CD14-positive monocyte (primary cell): ENCODE measurements around the gene BCL2L12. TPM values are rescaled to one million over a fixed set of nuclear protein-coding genes. Genes with fewer than 3 reads are reported as not detected.

ENCODE experiments used
- DNase-seq, 3 donors: peaks; one replicate each; pipeline ENCODE4 v3.0.0-alpha.2; 2011 to 2022
- H2AFZ ChIP-seq: 2 replicates; pipeline ENCODE4 v1.6.0; 2012; ENCODE audit warnings: mild to moderate bottlenecking, low read depth, low read length, inconsistent platforms; ENCODE audit not compliant: insufficient read depth, poor library complexity, severe bottlenecking
- H3K27ac ChIP-seq, 2 donors: 1 replicate in 1 of 2; 2 replicates in 1 of 2; pipeline ENCODE4 v1.5.1; 2012 to 2013; ENCODE audit warnings: low read length in 2 of 2, control low read depth in 1 of 2, inconsistent platforms in 1 of 2, low read depth in 1 of 2, mild to moderate bottlenecking in 1 of 2
- H3K27me3 ChIP-seq, 2 donors: one replicate each; pipeline versions ENCODE4 v1.6.0 to v1.6.1; 2011 to 2013; ENCODE audit warnings: low read length in 2 of 2; ENCODE audit not compliant: control insufficient read depth in 2 of 2, insufficient read depth in 2 of 2
- H3K36me3 ChIP-seq, 2 donors: replicated peaks in 1 of 2; 1 replicate in 1 of 2; 2 replicates in 1 of 2; pipeline versions ENCODE4 v1.5.1 to v1.6.1; 2012 to 2013; ENCODE audit warnings: low read length in 2 of 2, control low read depth in 1 of 2, inconsistent platforms in 1 of 2, mild to moderate bottlenecking in 1 of 2; ENCODE audit not compliant: insufficient read depth in 2 of 2, control insufficient read depth in 1 of 2
- H3K4me1 ChIP-seq, 2 donors: 1 replicate in 1 of 2; 2 replicates in 1 of 2; pipeline versions ENCODE4 v1.5.1 to v1.6.1; 2012 to 2013; ENCODE audit warnings: low read length in 2 of 2, control low read depth in 1 of 2, inconsistent platforms in 1 of 2, mild to moderate bottlenecking in 1 of 2, moderate library complexity in 1 of 2; ENCODE audit not compliant: insufficient read depth in 2 of 2, control insufficient read depth in 1 of 2
- H3K4me2 ChIP-seq: replicated peaks from 2 replicates; pipeline ENCODE3; 2012; ENCODE audit warnings: low read length, moderate library complexity, mild to moderate bottlenecking; ENCODE audit not compliant: poor library complexity, severe bottlenecking; ENCODE audit errors: extremely low read depth
- H3K4me3 ChIP-seq, 3 experiments: fragments of 200-600 bp in 1 of 3; sonication (generic) in 1 of 3; replicated peaks in 1 of 3; 1 replicate in 2 of 3; 2 replicates in 1 of 3; pipeline ENCODE4 v1.5.1; 2011 to 2013; ENCODE audit warnings: low read length in 3 of 3, mild to moderate bottlenecking in 3 of 3, control low read depth in 2 of 3, low read depth in 2 of 3, inconsistent platforms in 1 of 3, moderate library complexity in 1 of 3
- H3K79me2 ChIP-seq: 2 replicates; pipeline ENCODE4 v1.6.0; 2012; ENCODE audit warnings: mild to moderate bottlenecking, control low read depth, inconsistent platforms, low read length, moderate library complexity; ENCODE audit not compliant: insufficient read depth
- H3K9ac ChIP-seq: 2 replicates; pipeline ENCODE4 v1.6.0; 2017; ENCODE audit warnings: low read length, mild to moderate bottlenecking; ENCODE audit not compliant: insufficient read depth, poor library complexity, severe bottlenecking
- H3K9me3 ChIP-seq, 2 donors: replicated peaks in 1 of 2; 1 replicate in 1 of 2; 2 replicates in 1 of 2; pipeline versions ENCODE4 v1.5.1 to v1.6.1; 2012 to 2013; ENCODE audit warnings: low read length in 2 of 2, control low read depth in 1 of 2; ENCODE audit not compliant: control insufficient read depth in 1 of 2, insufficient read depth in 1 of 2
- H4K20me1 ChIP-seq: 2 replicates; pipeline ENCODE4 v1.6.0; 2012; ENCODE audit warnings: mild to moderate bottlenecking, low read length, control low read depth, moderate library complexity; ENCODE audit not compliant: insufficient read depth
- H3K27ac Mint-ChIP-seq, 7 donors: one replicate each; pipeline ENCODE4 v1.8.0; 2020; ENCODE audit warnings: mild to moderate bottlenecking in 7 of 7, mixed read lengths in 7 of 7, moderate library complexity in 6 of 7, inconsistent platforms in 2 of 7
- H3K27me3 Mint-ChIP-seq, 3 donors: one replicate each; pipeline ENCODE4 v1.8.0; 2021 to 2022; ENCODE audit warnings: low read depth in 3 of 3, mild to moderate bottlenecking in 3 of 3, mixed read lengths in 3 of 3, moderate library complexity in 3 of 3, inconsistent platforms in 1 of 3
- H3K36me3 Mint-ChIP-seq, 2 donors: one replicate each; pipeline ENCODE4 v1.8.0; 2020; ENCODE audit warnings: mixed read lengths in 2 of 2, inconsistent platforms in 1 of 2, mild to moderate bottlenecking in 1 of 2
- H3K4me1 Mint-ChIP-seq: one replicate; pipeline ENCODE4 v1.8.0; 2020; ENCODE audit warnings: mild to moderate bottlenecking, mixed read lengths
- H3K4me3 Mint-ChIP-seq, 2 donors: one replicate each; pipeline ENCODE4 v1.8.0; 2020; ENCODE audit warnings: mild to moderate bottlenecking in 2 of 2, mixed read lengths in 2 of 2, moderate library complexity in 1 of 2
- H3K9me3 Mint-ChIP-seq, 7 donors: one replicate each; pipeline ENCODE4 v1.8.0; 2020 to 2022; ENCODE audit warnings: mixed read lengths in 7 of 7, mild to moderate bottlenecking in 6 of 7, moderate library complexity in 6 of 7, inconsistent platforms in 2 of 7
- WGBS: methylation state at CpG from one replicate; pipeline ENCODE4 v1.1.5; 2013; ENCODE audit warnings: missing lambda C conversion rate; ENCODE audit not compliant: insufficient coverage; 5-methylcytosine and 5-hydroxymethylcytosine counted together
- intact Hi-C, 2 donors: fragments of 100-400 bp; cut with micrococcal nuclease; formaldehyde crosslinking; loops; one replicate each; pipeline versions ENCODE4 v1.15.0 to v1.15.1; 2023
- polyA plus RNA-seq, 3 donors: library from polyadenylated mRNA; depleted of rRNA in 1 of 3; unstranded in 2 of 3; stranded (reverse) in 1 of 3; fragments of 300-500 nt in 2 of 3; fragments of >200 nt in 1 of 3; fragmentation: Illumina TruSeq in 2 of 3; gene quantifications; 1 replicate in 2 of 3; 2 replicates in 1 of 3; pipeline ENCODE4 v1.2.3, GENCODE V29; 2012 to 2021
- TF ChIP-seq, protein P1 (sequence below): fragments of 200-600 bp; IDR thresholded peaks from one replicate; pipeline ENCODE4 v1.8.0; 2022; ENCODE audit warnings: antibody characterized with exemption, mild to moderate bottlenecking

Gene BCL2L12
- polyA plus RNA-seq, 3 donors = 5.7 to 10.3 (median 8.6) TPM

DNA sequence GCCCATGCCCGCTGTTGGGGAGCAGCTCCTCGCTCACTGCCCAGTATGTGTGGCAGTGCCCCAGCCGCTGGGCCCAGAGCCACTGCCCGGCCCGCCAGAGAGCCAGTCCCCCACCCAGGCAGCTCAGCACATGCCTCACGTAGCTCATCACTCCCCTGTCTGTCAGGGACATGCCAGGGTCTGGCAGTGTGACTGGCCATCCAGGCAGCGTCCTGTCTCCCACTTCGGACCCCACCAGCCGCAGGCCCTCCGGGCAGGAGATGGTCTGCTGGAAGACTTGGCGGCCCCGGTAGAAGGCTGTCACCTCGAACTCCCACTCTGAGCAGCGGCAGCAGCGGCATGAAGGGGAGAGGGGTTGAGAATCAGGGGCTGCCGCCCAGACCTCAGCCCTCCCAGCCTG, 3.7 kb upstream of the BCL2L12 start:
- no peak overlapping the region for H3K27ac ChIP-seq
- Mint-ChIP-seq H3K4me3 (no peak overlapping the region), H3K36me3 (peaks cover 41 to 60% of the 10 kb centered on the region in 2 donors), H3K9me3 (peaks cover 0 to 4% (median 0%) of the 10 kb centered on the region in 7 donors), H3K4me1 (peaks cover 26% of the 10 kb centered on the region), H3K27me3 (no peaks in the 10 kb centered on the region), H3K27ac (peak overlapping the region in 1 of 7 donors; percentile 76)
- no peak for DNase-seq
- H3K4me2 ChIP-seq = no peak overlapping the region
- WGBS = 98% methylated on average over 8 of the region's 16 CpGs
- H3K4me1 ChIP-seq = peaks cover 17 to 31% of the 10 kb centered on the region in 2 donors
- no peak overlapping the region for H2AFZ ChIP-seq
- TF ChIP-seq, protein P1, sequence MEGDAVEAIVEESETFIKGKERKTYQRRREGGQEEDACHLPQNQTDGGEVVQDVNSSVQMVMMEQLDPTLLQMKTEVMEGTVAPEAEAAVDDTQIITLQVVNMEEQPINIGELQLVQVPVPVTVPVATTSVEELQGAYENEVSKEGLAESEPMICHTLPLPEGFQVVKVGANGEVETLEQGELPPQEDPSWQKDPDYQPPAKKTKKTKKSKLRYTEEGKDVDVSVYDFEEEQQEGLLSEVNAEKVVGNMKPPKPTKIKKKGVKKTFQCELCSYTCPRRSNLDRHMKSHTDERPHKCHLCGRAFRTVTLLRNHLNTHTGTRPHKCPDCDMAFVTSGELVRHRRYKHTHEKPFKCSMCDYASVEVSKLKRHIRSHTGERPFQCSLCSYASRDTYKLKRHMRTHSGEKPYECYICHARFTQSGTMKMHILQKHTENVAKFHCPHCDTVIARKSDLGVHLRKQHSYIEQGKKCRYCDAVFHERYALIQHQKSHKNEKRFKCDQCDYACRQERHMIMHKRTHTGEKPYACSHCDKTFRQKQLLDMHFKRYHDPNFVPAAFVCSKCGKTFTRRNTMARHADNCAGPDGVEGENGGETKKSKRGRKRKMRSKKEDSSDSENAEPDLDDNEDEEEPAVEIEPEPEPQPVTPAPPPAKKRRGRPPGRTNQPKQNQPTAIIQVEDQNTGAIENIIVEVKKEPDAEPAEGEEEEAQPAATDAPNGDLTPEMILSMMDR = no peak
- peaks cover 52 to 63% of the 10 kb centered on the region in 2 donors for H3K36me3 ChIP-seq
- intact Hi-C loops = loop anchor here in 1 of 2 donors (10.0 kb wide), 1 partner anchor 363 kb away; the partner anchor contains the start of genes VRK3 and ZNF473
- H3K9me3 ChIP-seq = no peaks in the 10 kb centered on the region
- peaks cover 58% of the 10 kb centered on the region for H4K20me1 ChIP-seq
- no peak overlapping the region for H3K4me3 ChIP-seq
- H3K27me3 ChIP-seq = no peaks in the 10 kb centered on the region
- H3K79me2 ChIP-seq = peaks cover 40% of the 10 kb centered on the region
- no peak overlapping the region for H3K9ac ChIP-seq

DNA sequence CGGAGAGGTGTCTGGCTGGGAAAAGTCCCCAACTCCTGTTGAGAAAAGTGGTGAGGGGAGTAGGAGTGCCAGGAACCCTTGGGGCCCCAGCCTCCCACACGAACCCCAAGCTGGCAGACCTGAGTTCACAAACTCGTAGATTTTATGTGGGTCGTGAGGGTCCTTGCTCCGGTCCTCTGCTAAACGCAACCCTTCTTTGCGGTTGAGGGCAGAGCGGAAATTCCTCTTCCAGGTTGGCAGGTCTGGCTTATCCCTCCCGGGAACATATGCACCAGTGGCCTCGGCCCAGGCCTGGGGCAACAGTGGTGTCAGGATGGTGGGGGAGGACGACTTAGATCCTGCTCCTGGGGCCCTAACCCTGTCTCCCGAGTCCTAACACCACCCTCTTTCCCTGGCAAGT, 2.5 kb upstream of the BCL2L12 start:
- DNase-seq = no peak
- Histone ChIP-seq H3K27ac (peak overlapping the region in 1 of 2 donors; percentile 20), H3K4me2 (no peak overlapping the region), H4K20me1 (peaks cover 56% of the 10 kb centered on the region), H3K36me3 (peaks cover 41 to 51% of the 10 kb centered on the region in 2 donors), H3K79me2 (peaks cover 45% of the 10 kb centered on the region), H3K4me3 (peak overlapping the region in 1 of 3 experiments; percentile 94), H3K4me1 (peaks cover 17 to 35% of the 10 kb centered on the region in 2 donors), H3K9ac (no peak overlapping the region), H2AFZ (no peak overlapping the region), H3K9me3 (no peaks in the 10 kb centered on the region), H3K27me3 (no peaks in the 10 kb centered on the region)
- TF ChIP-seq, protein P1 = no peak
- 94% methylated on average over 9 of the region's 12 CpGs for WGBS
- Mint-ChIP-seq H3K27me3 (no peaks in the 10 kb centered on the region), H3K9me3 (peaks cover 0 to 4% (median 0%) of the 10 kb centered on the region in 7 donors), H3K4me3 (no peak overlapping the region), H3K36me3 (peaks cover 31 to 48% of the 10 kb centered on the region in 2 donors), H3K4me1 (peaks cover 32% of the 10 kb centered on the region), H3K27ac (peak overlapping the region in 5 of 7 donors; percentile 41 to 99 (median 84))
- intact Hi-C loops = loop anchor here in 1 of 2 donors (10.0 kb wide), 1 partner anchor 362 kb away; the partner anchor contains the start of genes VRK3 and ZNF473
